GM12891 (cell line): Measurements from ENCODE around the gene VPS51.

Experiments
- DNase-seq: peaks from one replicate; pipeline ENCODE4 v3.0.0; 2011; ENCODE audit warnings: low spot score; ENCODE audit not compliant: insufficient read length
- FAIRE-seq: peaks from 2 replicates; lab custom pipeline; 2011; peaks lifted over from hg19 to GRCh38; lab: Jason Lieb, UNC
- PAX5 ChIP-seq: IDR thresholded peaks from 2 replicates; pipeline ENCODE4 v1.6.1; 2011; ENCODE audit warnings: low read length, moderate library complexity, mild to moderate bottlenecking; ENCODE audit not compliant: insufficient read depth, severe bottlenecking
- POLR2A ChIP-seq: IDR thresholded peaks from 2 replicates; pipeline ENCODE4 v1.6.1; 2011; ENCODE audit warnings: low read depth, low read length, control low read depth
- POLR2AphosphoS5 ChIP-seq: IDR thresholded peaks from 2 replicates; pipeline ENCODE4 v1.6.1; 2011; ENCODE audit warnings: low read depth, low read length, control low read depth
- POU2F2 ChIP-seq: IDR thresholded peaks from 2 replicates; pipeline ENCODE4 v1.6.1; 2011; ENCODE audit warnings: low read depth, mild to moderate bottlenecking, control low read depth, low read length, moderate library complexity
- SPI1 ChIP-seq: IDR thresholded peaks from 2 replicates; pipeline ENCODE4 v1.6.1; 2011; ENCODE audit warnings: low read depth, low read length, control low read depth
- TAF1 ChIP-seq: IDR thresholded peaks from 2 replicates; pipeline ENCODE4 v1.6.1; 2011; ENCODE audit warnings: low read depth, low read length, control low read depth

The VPS51 gene

GRCh38 chr11:65103476-65103875 lies 7.5 kb downstream of the VPS51 start:
- no peak for TF ChIP-seq POLR2AphosphoS5
- no peak for TF ChIP-seq TAF1
- TF ChIP-seq PAX5: no peak
- no peak for TF ChIP-seq POU2F2
- no peak for TF ChIP-seq SPI1
- TF ChIP-seq POLR2A: no peak
- FAIRE-seq: no peak
- no peak for DNase-seq

- FAIRE-seq: no peak
- no peak for TF ChIP-seq PAX5
- TF ChIP-seq POLR2A: no peak
- no peak for TF ChIP-seq POU2F2
- no peak for TF ChIP-seq TAF1
- DNase-seq: no peak
These were observed 8.6 kb downstream of the VPS51 start for GRCh38 chr11:65104628-65105027.

GRCh38 chr11:65107078-65107477 lies 11.1 kb downstream of the VPS51 start:
- TF ChIP-seq POU2F2 (no peak), POLR2A (no peak), POLR2AphosphoS5 (no peak), PAX5 (no peak), TAF1 (no peak), SPI1 (no peak)
- no peak for DNase-seq
- no peak for FAIRE-seq

- FAIRE-seq (no peak), DNase-seq (no peak)
These were observed 11.9 kb downstream of the VPS51 start for GRCh38 chr11:65107751-65108468.

GRCh38 chr11:65108469-65109123 lies 12.6 kb downstream of the VPS51 start:
- no peak for DNase-seq
- FAIRE-seq: no peak

More at GRCh38 chr11:65107751-65108468, 11.9 kb downstream of the VPS51 start:
- no peak for TF ChIP-seq POU2F2
- TF ChIP-seq SPI1: no peak
- no peak for TF ChIP-seq PAX5
- no peak for TF ChIP-seq POLR2AphosphoS5
- TF ChIP-seq POLR2A: no peak
- TF ChIP-seq TAF1: no peak

GRCh38 chr11:65109231-65110198 lies 13.5 kb downstream of the VPS51 start:
- FAIRE-seq (no peak), DNase-seq (no peak)
- no peak for TF ChIP-seq SPI1
- no peak for TF ChIP-seq POLR2AphosphoS5
- no peak for TF ChIP-seq TAF1
- TF ChIP-seq POLR2A: no peak
- no peak for TF ChIP-seq PAX5
- TF ChIP-seq POU2F2: no peak

More at GRCh38 chr11:65108469-65109123, 12.6 kb downstream of the VPS51 start:
- TF ChIP-seq TAF1 (no peak), SPI1 (no peak), POLR2A (no peak), PAX5 (no peak), POU2F2 (no peak)

GRCh38 chr11:65110354-65110861 lies 14.4 kb downstream of the VPS51 start:
- FAIRE-seq (peak; percentile 97), DNase-seq (peak; percentile 88)
- TF ChIP-seq POU2F2: no peak
- no peak for TF ChIP-seq SPI1
- TF ChIP-seq TAF1: no peak
- no peak for TF ChIP-seq PAX5
- no peak for TF ChIP-seq POLR2AphosphoS5
- TF ChIP-seq POLR2A: no peak

GRCh38 chr11:65111159-65111743 lies 15.2 kb downstream of the VPS51 start:
- FAIRE-seq: no peak
- TF ChIP-seq PAX5 (no peak), POLR2A (no peak; the same call in 1 of the 2 replicates), POU2F2 (no peak), TAF1 (no peak), POLR2AphosphoS5 (peak; percentile 2; the same call in 1 of the 2 replicates), SPI1 (no peak)
- DNase-seq: no peak

GRCh38 chr11:65111744-65112545 lies 15.9 kb downstream of the VPS51 start, which contains the start of gene TM7SF2:
Gene TM7SF2 (plus strand): TSS chr11:65111872. CDS start chr11:65112016, 144 bp downstream.
- DNase-seq (peak; percentile 97), FAIRE-seq (peak; percentile 97)
- TF ChIP-seq TAF1 (no peak), SPI1 (no peak), PAX5 (no peak), POLR2AphosphoS5 (peak; percentile 76), POU2F2 (0 out of 2 replicates have a peak, but pooled peaks have one; percentile 27), POLR2A (peak; percentile 86)
